Choroid plexus epithelial cell (primary cell): Measurements from ENCODE around the gene NUP85.
"Not testable (repeated sequence)": the region's sequence is repeated elsewhere in the genome, so short reads cannot be mapped to it uniquely, and the experiment has no call there.

Source experiments
- DNase-seq: peaks from one replicate; pipeline ENCODE4 v3.0.0-alpha.2; 2010; ENCODE audit warnings: low read depth
- H3K4me3 ChIP-seq: 2 replicates; pipeline ENCODE4 v1.5.1; 2011; ENCODE audit warnings: low read depth, mild to moderate bottlenecking, control low read depth, low read length, moderate library complexity
- TF ChIP-seq, protein P1 (sequence below): conservative IDR thresholded peaks from 2 replicates; pipeline ENCODE4 v1.5.1; 2011; ENCODE audit warnings: low read depth, mild to moderate bottlenecking, control low read depth, inconsistent platforms, low read length, moderate library complexity

NUP85 gene, protein sequence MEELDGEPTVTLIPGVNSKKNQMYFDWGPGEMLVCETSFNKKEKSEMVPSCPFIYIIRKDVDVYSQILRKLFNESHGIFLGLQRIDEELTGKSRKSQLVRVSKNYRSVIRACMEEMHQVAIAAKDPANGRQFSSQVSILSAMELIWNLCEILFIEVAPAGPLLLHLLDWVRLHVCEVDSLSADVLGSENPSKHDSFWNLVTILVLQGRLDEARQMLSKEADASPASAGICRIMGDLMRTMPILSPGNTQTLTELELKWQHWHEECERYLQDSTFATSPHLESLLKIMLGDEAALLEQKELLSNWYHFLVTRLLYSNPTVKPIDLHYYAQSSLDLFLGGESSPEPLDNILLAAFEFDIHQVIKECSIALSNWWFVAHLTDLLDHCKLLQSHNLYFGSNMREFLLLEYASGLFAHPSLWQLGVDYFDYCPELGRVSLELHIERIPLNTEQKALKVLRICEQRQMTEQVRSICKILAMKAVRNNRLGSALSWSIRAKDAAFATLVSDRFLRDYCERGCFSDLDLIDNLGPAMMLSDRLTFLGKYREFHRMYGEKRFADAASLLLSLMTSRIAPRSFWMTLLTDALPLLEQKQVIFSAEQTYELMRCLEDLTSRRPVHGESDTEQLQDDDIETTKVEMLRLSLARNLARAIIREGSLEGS

DNA sequence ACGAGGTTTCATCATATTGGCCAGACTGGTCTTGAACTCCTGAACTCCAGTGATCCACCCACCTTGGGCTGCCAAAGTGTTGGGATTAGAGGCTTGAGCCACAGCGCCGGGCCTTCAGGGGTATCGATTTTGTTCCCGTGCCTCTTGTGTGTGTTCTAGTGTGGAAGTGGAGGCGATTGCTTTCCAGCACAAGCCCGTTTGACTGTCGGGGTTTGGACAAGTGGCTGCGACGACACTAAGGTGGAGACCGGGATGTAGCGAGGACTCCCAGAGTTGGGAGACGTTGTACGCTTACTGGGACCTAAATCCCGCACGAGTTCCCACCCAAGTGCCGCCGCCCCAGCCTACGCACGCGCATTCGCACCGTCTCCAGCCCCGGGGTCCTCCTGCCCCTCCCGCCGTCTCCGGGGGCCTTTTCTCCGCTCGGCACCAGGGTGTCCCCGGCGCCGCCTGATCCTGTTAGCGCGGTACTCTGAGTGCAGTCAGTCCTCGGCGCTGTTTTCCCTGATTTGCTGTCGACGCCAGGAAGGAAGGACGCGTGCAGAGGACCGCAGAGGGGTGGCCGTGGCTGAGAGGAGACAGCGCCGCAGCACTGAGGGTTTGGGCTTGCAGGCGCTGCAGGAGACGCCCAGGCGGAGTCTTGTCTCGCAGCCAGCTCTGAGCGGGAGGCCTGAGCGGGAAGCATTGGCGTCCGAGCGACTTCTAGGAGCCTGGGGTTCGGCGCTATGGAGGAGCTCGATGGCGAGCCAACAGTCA lies at the start of gene NUP85:
Gene NUP85, plus strand, starts transcription at position 643 of the 756 bp plus-strand sequence. Its CDS starts 83 bp downstream, at position 726.
- H3K4me3 ChIP-seq = peak within 1 kb of the TSS; percentile 70
- DNase-seq = peak; percentile 93
- TF ChIP-seq, protein P1, sequence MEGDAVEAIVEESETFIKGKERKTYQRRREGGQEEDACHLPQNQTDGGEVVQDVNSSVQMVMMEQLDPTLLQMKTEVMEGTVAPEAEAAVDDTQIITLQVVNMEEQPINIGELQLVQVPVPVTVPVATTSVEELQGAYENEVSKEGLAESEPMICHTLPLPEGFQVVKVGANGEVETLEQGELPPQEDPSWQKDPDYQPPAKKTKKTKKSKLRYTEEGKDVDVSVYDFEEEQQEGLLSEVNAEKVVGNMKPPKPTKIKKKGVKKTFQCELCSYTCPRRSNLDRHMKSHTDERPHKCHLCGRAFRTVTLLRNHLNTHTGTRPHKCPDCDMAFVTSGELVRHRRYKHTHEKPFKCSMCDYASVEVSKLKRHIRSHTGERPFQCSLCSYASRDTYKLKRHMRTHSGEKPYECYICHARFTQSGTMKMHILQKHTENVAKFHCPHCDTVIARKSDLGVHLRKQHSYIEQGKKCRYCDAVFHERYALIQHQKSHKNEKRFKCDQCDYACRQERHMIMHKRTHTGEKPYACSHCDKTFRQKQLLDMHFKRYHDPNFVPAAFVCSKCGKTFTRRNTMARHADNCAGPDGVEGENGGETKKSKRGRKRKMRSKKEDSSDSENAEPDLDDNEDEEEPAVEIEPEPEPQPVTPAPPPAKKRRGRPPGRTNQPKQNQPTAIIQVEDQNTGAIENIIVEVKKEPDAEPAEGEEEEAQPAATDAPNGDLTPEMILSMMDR = no peak

DNA sequence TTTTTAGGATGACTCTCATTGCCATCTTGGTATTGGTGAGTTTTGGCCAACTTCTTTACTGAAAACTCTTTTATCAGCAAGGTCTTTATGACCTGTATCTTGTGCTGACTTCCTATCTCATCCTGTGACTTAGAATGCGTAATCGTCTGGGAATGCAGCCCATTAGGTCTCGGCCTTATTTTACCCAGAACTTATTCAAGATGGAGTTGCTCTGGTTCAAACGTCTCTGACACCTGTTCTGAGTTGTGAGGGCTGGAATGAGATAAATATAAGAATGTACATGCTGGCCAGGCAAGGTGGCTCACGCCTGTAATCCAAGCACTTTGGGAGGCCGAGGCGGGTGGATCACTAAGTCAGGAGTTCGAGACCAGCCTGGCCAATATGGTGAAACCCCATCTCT lies 47.0 kb upstream of the NUP85 start:
- H3K4me3 ChIP-seq, DNase-seq: not testable (repeated sequence)

DNA sequence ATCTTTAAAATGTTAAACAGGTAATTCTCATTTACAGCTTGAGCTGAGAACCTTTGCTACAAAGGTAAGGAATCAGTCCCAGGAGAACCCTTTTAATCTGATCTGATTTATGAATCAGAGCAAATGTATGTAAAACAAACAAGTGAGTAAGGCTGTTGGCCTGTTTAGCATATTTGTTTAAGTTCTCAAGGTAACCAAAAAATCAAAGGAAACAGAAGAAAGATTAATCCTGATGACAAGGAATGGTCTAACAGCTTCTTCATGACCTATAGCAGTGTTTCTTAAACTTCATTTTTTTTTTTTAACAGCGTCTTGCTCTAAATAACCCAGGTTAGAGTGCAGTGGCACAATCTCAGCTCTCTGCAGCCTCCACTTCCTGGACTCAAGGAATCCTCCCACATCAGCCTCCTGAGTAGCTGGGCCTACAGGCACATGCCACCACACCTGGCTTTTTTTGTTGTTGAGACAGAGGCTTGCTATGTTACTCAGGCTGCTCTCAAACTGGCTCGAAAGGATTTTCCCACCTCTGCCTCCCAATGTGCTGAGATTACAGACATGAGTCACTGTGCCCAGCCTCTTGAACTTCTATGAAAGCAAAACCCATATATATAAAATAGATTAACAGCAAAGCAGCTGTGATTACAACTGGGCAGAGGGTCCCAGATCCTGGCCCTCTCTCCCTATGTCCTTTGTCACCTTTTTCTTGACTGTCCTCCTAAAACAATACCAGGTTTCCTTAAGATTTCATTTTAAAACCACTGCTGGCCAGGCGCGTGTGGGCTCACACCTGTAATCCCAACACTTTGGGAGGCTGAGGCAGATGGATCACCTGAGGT lies 46.1 kb upstream of the NUP85 start:
- TF ChIP-seq, protein P1 = no peak
- DNase-seq = peak; percentile 69
- no peak overlapping the region for H3K4me3 ChIP-seq

DNA sequence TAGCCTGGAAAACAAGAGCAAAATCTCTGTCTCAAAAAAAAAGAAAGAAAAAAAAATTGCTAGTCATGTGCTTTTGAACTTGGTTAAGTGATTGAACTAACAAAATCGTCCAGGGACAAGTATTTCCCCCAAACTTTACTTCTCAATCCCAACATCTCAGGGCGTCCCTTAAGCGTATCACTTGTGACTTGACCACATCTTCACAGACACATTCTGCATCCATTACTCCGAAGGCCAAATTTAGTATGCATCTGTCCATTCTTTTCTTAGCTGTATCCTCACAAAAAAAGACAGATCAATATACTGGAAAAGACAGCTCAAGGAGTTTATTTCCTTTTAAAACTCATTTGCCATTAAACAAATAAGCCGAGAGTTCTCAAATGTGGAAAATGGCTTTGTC lies 45.3 kb upstream of the NUP85 start:
- TF ChIP-seq, protein P1 = no peak
- no peak overlapping the region for H3K4me3 ChIP-seq
- DNase-seq = no peak

DNA sequence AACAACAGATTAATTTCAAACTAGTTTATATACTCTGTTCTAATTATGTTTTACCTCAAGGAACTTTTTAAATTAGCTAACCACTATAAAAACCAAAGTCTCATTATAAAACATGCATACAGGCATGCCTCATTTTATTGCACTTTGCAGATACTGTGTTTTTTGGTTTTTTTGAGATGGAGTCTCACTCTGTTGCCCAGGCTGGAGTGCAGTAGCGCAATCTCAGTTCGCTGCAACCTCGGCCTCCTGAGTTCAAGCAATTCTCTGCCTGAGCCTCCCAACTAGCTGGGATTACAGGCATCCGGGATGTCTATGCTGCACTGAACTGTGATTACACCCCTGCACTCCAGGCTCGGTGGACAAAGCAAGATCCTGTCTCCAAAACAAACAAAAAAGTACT lies 42.4 kb upstream of the NUP85 start:
- TF ChIP-seq, protein P1 = no peak
- no peak overlapping the region for H3K4me3 ChIP-seq
- no peak for DNase-seq

DNA sequence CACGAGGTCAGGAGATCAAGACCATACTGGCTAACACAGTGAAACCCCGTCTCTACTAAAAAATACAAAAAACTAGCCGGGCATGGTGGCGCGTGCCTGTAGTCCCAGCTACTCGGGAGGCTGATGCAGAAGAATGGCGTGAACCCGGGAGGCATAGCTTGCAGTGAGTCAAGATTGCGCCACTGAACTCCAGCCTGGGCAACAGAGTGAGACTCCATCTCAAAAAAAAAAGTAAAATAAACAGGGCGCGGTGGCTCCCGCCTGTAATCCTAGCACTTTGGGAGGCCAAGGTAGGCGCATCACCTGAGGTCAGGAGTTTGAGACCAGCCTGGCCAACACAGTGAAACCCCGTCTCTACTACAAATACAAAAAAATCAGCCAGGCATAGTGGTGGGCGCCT lies 40.9 kb upstream of the NUP85 start:
- DNase-seq, H3K4me3 ChIP-seq: not testable (repeated sequence)

DNA sequence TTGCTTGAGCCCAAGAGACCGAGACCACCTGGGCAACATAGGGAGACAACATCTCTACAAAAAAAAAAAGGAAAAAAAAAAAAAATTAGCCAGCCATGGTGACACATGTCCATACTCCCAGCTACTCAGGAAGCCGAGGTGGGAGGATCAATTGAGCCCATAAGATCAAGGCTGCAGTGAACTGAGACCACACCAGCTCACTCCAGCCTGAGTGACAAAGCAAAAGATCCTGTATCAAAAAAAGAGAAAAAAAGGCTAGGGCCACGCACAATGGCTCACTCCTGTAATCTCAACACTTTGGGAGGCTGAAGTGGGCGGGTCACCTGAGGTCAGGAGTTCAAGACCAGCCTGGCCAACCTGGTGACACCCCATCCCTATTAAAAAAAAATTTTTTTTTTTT lies 36.5 kb upstream of the NUP85 start:
- DNase-seq = no peak
- TF ChIP-seq, protein P1 = no peak

More for the DNA sequence above, 36.5 kb upstream of the NUP85 start:
- no peak overlapping the region for H3K4me3 ChIP-seq
